Fibroblast of the conjunctiva (primary cell): ENCODE results near the gene TSHZ1.

Experiments used
- DNase-seq: peaks from one replicate; pipeline ENCODE4 v3.0.0-alpha.2; 2010; ENCODE audit warnings: low read depth

Gene TSHZ1

GRCh38 chr18:75210274-75211001 lies at the start of gene TSHZ1:
Gene TSHZ1 (plus strand): TSS chr18:75210797. CDS start chr18:75211877, 1,080 bp downstream.
- DNase-seq, result peak; percentile 78

GRCh38 chr18:75161256-75162028 lies 49.2 kb upstream of the TSHZ1 start:
- DNase-seq, result no peak

GRCh38 chr18:75162467-75162866 lies 48.1 kb upstream of the TSHZ1 start:
- peak; percentile 30 for DNase-seq

- DNase-seq, result no peak
Measured at GRCh38 chr18:75162978-75163377, 47.6 kb upstream of the TSHZ1 start.

GRCh38 chr18:75163736-75164135 lies 46.9 kb upstream of the TSHZ1 start:
- no peak for DNase-seq

GRCh38 chr18:75164479-75164878 lies 46.1 kb upstream of the TSHZ1 start:
- no peak for DNase-seq

- no peak for DNase-seq
Measured at GRCh38 chr18:75165926-75166325, 44.7 kb upstream of the TSHZ1 start.

GRCh38 chr18:75167137-75167536 lies 43.5 kb upstream of the TSHZ1 start:
- no peak for DNase-seq

- no peak for DNase-seq
Measured at GRCh38 chr18:75167759-75168618, 42.6 kb upstream of the TSHZ1 start.

GRCh38 chr18:75168619-75169018 lies 42.0 kb upstream of the TSHZ1 start:
- no peak for DNase-seq

GRCh38 chr18:75169411-75169810 lies 41.2 kb upstream of the TSHZ1 start:
- DNase-seq, result no peak

- DNase-seq, result no peak
Measured at GRCh38 chr18:75170022-75170789, 40.4 kb upstream of the TSHZ1 start.

- no peak for DNase-seq
Measured at GRCh38 chr18:75170916-75171315, 39.7 kb upstream of the TSHZ1 start.

- DNase-seq, result no peak
Measured at GRCh38 chr18:75172299-75173124, 38.1 kb upstream of the TSHZ1 start.

GRCh38 chr18:75173125-75173432 lies 37.5 kb upstream of the TSHZ1 start:
- no peak for DNase-seq

GRCh38 chr18:75173738-75174137 lies 36.9 kb upstream of the TSHZ1 start:
- DNase-seq, result no peak

GRCh38 chr18:75176849-75177248 lies 33.7 kb upstream of the TSHZ1 start:
- DNase-seq, result no peak

- DNase-seq, result no peak
Measured at GRCh38 chr18:75178376-75178775, 32.2 kb upstream of the TSHZ1 start.

- no peak for DNase-seq
Measured at GRCh38 chr18:75179819-75180600, 30.6 kb upstream of the TSHZ1 start.

GRCh38 chr18:75183524-75183923 lies 27.1 kb upstream of the TSHZ1 start:
- DNase-seq, result no peak
